Caki2 (cell line): ENCODE measurements around the gene ENGASE. TPM values are rescaled to one million over a fixed set of nuclear protein-coding genes. Genes with fewer than 3 reads are reported as not detected.

ENCODE experiments used
- DNase-seq: peaks from one replicate; pipeline ENCODE4 v3.0.0-alpha.2; 2015; ENCODE audit warnings: low read depth
- in situ Hi-C: cut with HindIII; loops from 2 replicates; pipeline ENCODE4 v1.10.0; 2016; ENCODE audit warnings: low sequenced_read_pairs, low pct_unique_long_range_greater_than_20kb, mixed read lengths
- total RNA-seq: library from RNA; depleted of rRNA; stranded (reverse); fragments of >200 nt; shearing (Covaris generic); gene quantifications from 2 replicates; pipeline ENCODE4 v1.2.3, GENCODE V29; 2014; ENCODE audit warnings: low replicate concordance

Gene ENGASE
- total RNA-seq, 1 experiment from 2014 or later = 12.9 TPM

DNA sequence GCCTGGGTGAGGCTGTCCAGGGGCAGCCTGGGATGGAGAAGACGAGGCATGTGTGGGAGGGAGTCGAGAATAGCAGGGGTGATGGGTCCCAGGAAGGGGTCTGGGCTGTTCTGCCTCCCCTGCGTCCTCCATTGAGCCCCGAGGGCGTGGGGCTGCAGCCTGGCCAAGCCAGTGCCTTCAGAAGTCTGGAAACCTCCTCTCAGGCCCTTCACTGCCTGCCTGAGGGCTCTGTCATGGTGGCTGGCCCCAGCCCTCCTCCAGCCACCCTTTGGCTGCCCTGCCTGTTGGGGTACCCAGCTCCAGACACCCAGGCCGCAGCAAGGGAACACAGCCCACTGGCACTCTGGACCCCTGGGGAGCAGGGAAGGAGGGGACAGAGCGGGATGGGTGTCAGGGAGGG lies 27.6 kb downstream of the ENGASE start:
- in situ Hi-C loops = no loop called here
- DNase-seq = no peak

DNA sequence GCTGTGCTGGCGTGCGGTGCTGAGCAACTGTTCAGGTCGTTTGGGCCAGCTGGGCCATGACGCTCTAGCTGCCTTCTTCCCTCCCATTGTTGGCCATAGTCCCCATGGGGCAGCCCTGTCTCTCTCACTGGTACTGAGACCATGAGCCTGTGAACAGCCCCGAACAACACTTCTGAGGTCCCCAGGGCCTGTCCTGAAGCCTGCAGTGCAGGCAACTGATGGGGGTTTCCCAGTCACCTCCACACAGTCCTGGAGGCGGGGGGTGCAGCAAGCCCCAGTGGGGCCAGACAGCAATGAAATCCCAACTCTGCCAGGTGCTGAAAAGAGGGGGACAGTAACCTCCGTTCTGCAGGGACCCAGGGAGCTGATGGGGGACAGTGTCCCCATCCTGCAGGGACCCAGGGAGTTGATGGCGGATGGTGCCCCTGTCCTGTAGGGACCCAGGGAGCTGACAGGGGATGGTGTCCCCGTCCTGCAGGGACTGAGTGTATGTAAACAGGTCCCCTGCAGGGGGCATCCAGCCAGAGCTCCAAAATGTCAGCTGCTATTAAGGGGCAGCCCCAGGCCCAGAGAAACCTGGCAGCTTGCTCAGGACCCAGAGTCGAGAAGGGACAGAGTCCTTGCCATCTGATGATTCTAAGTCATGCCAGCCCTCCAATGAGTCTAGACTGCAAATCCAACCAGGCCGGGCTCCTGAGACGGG lies 30.4 kb downstream of the ENGASE start:
- in situ Hi-C loops = no loop called here
- DNase-seq = no peak

DNA sequence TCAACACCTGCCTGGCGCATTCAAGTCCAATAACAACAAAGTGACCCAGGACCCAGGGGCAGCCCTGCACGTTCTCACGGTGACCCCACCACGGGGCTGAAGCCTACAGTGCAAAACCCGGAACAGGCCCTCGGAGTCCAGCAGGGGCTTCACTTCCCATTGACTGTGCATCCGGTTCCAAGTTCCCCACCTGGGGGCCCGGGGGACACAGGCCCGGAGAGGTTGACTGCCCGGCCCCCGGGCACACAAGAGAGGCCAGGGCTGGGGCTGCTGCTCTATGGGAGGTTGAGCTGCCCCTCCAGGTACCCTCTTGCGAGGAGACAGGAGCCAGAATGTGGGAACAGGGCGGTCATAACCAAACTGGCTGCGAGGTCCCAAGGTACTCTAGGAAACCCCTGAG lies 31.3 kb downstream of the ENGASE start:
- DNase-seq = no peak
- in situ Hi-C loops = no loop called here

DNA sequence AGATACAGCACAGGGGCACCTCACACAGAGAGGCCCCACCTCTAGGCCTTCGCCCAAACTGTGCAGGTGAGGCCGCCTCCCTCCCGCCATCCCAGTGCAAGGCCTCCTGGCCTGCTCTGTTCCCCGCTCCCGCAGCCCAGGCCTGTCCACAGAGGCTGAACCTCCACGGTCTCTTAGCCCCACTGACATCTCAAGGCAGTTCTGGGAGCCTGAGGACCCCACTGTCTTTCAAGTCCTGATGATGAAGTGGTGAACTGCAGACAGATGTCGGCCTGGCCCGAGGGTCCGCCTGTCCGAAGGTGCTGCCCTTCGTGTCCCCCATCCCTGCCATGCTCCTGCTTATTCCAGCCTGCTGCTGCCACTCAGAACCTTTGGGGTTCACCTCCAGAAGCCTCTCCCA lies 32.3 kb downstream of the ENGASE start:
- no peak for DNase-seq
- in situ Hi-C loops = no loop called here

DNA sequence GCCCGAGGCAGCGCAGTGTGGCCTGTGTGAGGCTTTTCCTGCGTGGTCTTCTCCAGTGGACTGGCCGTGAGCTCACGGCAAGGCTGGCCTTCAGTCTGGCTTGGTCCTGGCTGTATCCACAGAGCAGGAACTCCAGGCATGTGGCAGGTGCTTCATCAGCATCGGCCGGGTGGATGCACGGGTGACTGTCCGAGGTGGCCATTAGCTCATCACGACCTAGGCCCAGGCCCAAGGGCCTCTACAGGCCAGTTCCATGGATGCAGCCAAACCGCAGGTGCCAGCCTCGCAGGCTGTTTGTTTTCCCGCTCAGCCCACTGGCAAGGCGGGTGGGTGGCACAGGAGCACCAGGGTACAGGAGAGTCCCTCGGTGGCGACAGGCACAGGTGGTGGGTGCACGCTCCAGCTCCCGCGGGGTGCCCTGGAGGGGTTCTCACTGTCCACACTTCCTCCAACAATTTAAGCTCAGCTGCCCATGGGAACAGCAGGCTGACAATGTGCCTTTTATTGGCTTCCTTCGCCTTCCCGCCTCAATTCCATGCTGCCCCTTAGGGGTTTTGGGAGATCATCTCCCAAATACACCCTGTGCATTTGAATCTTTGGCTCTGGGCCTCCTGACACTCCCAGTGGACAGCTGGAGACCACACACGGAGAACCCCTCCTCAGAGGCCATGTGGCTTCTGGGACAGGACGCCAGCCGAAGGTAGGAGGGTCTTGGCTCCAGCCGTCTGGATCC lies 33.0 kb downstream of the ENGASE start:
- no peak for DNase-seq
- in situ Hi-C loops = no loop called here

DNA sequence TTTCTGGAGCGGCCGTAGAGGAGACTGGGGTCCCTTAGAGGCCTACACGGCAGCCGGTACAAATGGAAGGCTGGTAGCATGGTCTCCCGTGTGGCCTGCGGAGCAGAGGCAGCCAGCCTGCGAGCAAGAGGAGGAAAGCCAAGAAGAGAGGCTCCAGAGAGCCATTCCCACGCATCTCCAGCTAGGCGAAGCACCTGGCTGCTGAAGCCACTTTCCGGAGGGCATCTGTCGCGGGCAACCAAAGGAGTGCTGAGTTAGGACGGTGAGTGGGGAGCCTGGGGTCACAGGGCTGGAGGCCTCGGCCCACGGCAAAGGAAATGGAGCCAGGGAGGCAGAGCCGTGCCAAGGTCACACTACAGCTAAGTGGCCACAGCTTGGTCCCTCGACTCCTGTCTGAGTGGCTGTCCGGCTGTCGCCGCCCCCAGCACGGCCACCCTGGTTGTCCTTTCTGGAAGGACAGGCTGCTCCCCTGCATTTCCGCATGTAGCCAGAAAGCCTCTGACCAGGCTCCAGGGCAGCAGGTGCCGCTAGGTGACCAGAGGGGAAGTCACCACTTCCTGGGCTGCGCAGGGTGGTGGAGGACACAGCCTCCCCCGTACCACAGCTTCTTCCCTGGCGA lies 33.7 kb downstream of the ENGASE start:
- DNase-seq = no peak

DNA sequence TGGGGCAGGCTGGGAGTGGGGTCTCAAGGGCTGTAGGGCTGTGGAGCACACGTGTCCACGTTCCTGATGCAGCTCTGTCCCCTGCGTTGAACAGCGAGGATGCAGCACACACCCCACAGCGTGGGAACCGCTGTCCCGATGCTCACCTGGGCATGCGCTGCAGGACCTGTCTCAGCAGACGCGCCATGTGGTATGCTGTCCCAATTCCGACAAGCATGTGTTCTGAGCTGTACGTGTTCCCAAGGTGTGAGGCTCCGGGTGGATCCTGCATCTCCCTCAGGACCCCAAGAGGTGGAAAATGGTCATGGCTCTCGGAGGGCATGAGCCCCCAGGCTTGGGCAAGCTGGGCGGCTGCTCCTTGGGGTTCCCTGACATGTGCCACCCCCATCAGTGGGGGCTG lies 34.2 kb downstream of the ENGASE start:
- in situ Hi-C loops = no loop called here
- DNase-seq = no peak

More for the DNA sequence above, 33.7 kb downstream of the ENGASE start:
- in situ Hi-C loops = no loop called here

DNA sequence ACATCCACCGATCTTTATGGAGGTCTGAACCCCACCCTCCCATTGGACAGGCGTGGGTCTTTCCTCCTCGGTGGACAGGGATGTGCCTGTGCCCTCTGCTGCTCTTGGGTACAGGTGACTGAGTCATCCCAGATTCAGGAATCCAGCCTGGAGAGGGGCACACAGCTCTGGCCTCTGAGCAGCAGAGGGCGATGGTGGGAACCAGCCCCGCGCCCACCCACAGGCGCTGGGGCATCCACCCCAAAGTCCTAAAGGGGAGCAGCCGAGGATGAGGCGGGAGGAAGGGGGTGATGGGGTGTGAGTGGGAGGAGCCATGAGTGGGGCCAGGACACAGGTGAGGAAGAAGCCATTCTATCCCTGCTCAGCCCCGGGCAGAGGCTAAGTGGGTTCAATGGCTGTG lies 35.0 kb downstream of the ENGASE start:
- in situ Hi-C loops = no loop called here
- no peak for DNase-seq

DNA sequence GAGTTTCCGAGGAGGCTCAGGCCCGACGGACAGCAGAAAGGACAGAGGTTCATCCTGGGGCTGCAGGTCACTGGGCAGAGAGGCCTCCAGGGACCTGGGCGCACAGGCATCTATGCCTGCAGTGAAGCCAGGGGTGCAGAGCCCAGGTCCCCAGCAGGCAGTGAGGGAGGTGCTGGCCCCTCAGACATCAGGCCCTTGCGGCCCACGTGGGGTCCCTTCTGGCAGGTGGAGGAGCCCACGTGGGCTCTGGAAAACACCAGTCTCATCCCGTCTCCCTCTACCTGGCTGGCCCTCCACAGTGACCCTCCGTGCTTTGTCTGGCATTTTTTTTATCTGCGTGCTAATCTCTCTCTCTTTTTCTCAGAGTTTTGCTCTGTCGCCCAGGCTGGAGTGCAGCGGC lies 36.5 kb downstream of the ENGASE start:
- in situ Hi-C loops = no loop called here
- DNase-seq = no peak

DNA sequence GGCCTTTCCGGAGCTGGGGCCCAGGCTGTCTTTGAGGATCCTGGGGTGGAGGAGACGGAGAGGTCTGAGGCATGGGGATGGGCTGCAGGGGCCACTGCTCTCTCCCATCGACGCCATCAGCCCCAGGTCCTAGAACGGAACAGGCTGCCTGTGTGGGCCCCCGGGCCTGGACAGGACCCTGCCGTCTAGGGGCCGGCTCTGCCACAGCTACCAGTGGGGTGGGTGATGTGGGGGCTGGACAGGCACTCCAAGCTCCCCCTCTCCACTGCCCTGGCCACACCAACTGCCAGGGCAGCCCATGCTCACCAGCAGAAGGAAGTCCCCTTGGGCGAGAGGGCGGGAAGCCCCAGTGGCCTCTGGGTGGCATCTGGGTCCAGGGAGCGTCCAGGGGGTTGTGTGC lies 37.8 kb downstream of the ENGASE start:
- in situ Hi-C loops = no loop called here
- no peak for DNase-seq

DNA sequence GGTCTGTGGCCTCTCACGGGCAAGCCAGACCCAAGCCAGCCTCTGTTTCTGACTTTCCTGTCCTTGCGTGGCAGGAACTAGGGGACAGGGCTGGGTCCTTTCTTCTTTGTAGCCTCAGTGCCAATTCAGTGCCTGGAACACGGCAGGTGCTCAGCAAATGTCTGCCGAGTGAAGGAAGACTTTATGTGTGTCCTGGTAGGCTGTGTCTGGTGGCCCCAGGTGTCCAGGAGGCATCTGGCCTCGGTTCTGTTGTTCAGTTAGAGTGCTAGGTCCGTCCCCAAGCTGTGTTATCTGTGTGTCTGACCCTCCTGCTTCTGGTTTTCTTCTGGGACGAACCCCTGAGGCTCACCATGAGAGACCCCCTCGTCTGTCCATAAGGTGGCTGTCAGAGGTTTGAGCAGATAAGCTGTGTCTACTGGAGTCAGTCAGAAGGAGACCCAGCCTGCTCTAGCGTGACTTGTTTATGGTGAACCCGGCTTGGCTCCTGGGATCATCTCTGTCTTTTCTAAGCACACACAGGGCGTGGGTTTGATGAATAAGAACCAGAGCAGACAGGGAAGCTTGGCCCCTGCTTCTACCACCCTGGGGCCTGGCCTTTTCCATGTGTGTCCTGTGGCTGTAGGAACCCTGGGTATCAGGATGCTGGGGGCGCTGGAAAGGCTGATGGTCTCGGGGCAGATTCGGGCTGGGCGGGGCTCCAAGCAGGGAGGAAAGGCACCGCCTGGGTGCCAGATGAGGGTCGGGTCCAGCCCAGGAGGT lies 39.3 kb downstream of the ENGASE start:
- no peak for DNase-seq
- in situ Hi-C loops = no loop called here

DNA sequence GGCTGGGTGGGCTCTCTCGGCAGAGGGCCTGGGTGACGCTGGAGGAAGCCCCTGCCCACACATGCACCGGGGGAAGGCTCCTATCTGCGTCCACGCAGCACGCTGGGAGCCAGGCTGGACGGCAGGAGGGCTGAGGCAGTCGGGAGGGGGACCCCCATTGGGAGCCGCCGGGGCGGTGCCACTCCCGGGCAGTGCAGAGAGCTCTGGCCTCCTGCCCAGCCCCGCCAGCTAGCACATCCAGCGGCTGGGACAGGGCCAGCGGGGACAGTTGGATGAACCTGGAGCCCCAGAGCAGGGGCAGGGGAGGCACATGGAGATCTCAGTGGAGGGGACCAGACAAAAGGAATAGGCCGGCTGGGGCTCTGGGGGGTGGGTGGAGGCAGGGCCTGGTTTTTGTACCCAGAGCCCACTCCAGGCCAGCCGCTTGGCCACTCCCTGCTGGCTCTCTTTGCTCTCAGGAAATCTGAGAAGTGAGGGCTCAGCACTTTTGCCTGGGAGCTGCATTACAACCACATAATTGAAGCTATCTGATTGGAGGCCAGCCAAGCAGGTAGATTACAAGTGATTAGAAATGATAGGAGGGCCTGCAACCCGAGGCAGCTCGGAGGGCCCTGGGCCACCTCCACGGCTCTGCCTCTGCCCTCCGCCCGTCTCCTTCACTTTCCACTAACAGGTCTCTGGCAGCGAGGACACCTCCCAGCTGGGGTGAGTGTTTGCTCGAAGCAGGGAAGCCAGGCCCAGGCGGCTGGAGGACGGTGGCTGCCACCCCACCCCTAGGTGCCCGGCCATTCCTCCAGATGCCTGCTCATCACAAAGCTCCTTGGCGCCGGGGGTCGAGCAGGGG lies 40.1 kb downstream of the ENGASE start:
- DNase-seq = no peak
- in situ Hi-C loops = no loop called here

DNA sequence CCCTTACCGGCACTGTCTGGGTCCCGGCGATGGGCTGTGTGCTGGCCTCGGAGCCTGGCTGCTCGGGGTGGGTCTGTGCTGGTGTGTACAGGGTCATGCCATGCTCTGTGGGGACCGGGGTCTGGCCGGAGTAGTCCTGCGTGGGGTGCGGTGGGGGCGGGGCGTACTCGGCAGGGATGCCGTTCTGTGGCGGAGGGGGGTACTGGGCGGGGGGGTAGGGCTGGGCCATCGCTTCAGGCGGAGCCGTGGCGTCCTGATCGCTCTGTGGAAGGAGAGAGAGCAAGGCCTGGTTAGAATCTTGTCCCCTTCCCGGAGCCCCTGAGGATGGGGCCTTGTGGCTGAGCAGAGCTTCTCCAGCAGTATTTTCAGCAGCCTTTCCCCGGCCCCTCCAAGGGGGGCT lies 40.9 kb downstream of the ENGASE start:
- DNase-seq = no peak
- in situ Hi-C loops = no loop called here

DNA sequence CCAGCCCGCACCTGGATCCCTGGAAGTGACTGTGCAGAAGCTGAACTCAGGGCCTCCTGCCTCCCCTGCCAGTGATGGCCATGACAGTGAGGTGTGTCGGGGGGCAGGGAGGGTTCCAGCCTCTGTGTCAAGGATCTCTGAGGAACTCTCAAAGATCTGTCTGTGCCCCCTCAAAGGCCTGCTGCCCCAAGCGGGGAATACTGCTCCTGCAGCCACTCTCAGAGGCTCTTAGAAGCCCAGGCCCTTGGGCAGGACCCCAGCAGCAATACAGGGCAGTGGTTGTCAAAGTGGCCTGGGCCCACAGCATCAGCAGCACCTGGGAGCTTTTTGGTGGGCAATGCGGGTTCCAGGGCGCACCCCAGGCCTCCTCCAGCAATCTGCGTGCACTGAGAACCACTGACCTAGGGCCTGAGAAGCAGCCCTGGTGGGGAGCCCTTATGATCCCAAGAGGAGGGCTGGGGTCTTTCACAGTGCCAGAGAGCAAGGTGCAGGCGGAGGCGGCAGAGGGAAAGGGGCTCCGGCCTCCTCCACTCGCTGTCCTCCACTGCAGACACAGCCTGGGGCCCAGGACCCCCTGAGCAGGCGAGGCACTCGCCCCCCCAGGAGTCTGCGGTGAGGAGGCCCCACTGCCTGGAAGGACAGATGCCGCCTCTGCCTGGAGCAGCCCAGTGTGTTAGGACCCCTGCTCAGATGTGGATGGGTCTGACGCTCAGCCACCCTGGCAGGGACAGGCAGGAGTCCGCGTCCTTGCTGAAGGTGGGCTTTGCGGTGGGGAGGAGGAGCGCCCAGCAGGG lies 42.1 kb downstream of the ENGASE start:
- in situ Hi-C loops = no loop called here
- DNase-seq = no peak

DNA sequence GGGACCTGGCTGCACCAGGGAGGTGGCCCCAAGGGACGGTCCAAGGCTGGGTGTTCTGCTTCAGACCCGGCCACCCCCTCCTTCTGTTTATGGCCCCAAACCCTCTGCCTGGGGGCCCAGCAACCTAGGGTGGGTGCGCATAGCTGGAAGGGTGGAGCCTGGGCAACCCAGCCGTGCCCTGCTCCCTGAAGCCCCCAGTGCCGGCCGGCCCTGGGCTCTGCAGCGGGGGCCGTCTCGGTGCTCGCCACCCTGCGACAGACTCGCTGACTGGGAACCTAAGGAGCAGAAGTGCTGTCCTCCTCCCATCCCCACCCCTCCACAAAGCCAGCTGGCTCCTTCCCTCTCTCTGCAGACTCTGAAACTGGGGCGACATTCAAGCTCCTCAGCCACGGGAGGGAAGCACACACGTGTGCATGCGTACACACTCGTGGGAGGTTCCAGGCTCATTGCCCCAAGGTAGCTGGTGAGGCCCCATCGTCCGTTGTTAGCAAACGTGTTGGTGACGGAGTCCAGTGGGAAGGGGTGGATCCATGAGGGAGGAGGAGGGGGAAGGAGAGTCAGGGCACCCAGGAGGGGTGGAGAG lies 43.4 kb downstream of the ENGASE start:
- in situ Hi-C loops = no loop called here
- no peak for DNase-seq

DNA sequence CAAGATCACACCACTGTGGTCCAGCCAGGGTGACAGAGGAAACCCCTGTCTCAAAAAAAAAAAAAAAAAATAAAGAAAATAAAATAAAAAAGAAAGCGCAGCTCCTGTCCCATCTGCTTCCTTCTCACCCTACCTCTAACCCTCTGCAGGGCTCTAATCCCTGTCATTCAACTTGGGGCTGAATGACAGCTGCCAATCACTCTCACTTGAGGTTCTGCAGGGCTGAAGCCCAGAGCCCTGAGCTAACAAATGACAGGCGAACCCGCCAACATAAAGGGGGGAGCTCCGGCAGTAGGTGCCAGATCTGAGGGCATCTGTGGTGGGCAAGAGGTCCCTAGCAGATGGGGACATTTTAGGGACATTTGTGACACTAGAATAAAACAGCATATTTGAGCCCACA lies 44.3 kb downstream of the ENGASE start:
- in situ Hi-C loops = no loop called here
- DNase-seq = no peak

DNA sequence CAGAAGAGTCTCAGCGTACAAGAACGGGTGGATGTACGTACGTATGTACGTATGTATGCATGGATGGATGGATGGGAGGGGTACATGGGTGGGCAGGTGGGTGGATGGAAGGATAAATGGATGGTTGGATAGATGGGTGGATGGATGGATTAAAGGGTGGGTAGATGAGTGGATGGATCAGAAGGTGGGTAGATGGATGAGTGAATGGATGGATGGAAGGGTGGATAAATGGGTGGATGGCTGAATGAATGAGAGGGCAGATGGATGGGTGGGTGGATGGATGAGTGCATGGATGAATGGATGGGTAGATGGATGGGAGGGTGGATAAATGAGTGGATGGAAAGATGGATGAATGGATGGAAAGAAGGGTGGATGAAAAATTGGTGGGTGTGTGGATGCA lies 45.6 kb downstream of the ENGASE start:
- in situ Hi-C loops = no loop called here
- DNase-seq = no peak
